Measurements from ENCODE around the gene ANAPC10. TPM values are rescaled to one million over a fixed set of nuclear protein-coding genes. Genes with fewer than 3 reads are reported as not detected.

The ANAPC10 gene
- total RNA-seq, 2 experiments from 2014 or later = 20.2 to 23.2 TPM

- H3K36me3 Mint-ChIP-seq = peaks cover 12% of the 10 kb centered on the region
- DNase-seq (no peak), ATAC-seq (ENCODE audit: low read depth) (peak; percentile 36)
- peaks cover 24% of the 10 kb centered on the region for H3K4me1 Mint-ChIP-seq
- H3K4me3 Mint-ChIP-seq = no peak overlapping the region
- no peaks in the 10 kb centered on the region for H3K27me3 Mint-ChIP-seq
- no peaks in the 10 kb centered on the region for H3K9me3 Mint-ChIP-seq
- H3K27ac Mint-ChIP-seq = peak overlapping the region; percentile 49
- POLR2A ChIA-PET = no interaction called here
Observed at GRCh38 chr4:145056325-145057130, 41.5 kb downstream of the ANAPC10 start.

GRCh38 chr4:145055533-145056257 is 42.3 kb downstream of the ANAPC10 start:
- Mint-ChIP-seq H3K9me3 (no peaks in the 10 kb centered on the region), H3K4me1 (peaks cover 21% of the 10 kb centered on the region), H3K4me3 (no peak overlapping the region), H3K27me3 (no peaks in the 10 kb centered on the region), H3K27ac (no peak overlapping the region), H3K36me3 (peaks cover 17% of the 10 kb centered on the region)
- ATAC-seq (ENCODE audit: low read depth) (no peak), DNase-seq (no peak)
- POLR2A ChIA-PET = no interaction called here

GRCh38 chr4:145049241-145049640 is 48.8 kb downstream of the ANAPC10 start:
- POLR2A ChIA-PET = no interaction called here
- H3K9me3 Mint-ChIP-seq = no peaks in the 10 kb centered on the region
- no peaks in the 10 kb centered on the region for H3K27me3 Mint-ChIP-seq
- no peak overlapping the region for H3K27ac Mint-ChIP-seq
- no peaks in the 10 kb centered on the region for H3K4me1 Mint-ChIP-seq
- ATAC-seq (ENCODE audit: low read depth) = no peak
- H3K36me3 Mint-ChIP-seq = peaks cover 15% of the 10 kb centered on the region
- H3K4me3 Mint-ChIP-seq = no peak overlapping the region
- DNase-seq = no peak

GRCh38 chr4:145048817-145049216 is 49.2 kb downstream of the ANAPC10 start:
- POLR2A ChIA-PET = no interaction called here
- ATAC-seq (ENCODE audit: low read depth) = no peak
- H3K9me3 Mint-ChIP-seq = no peaks in the 10 kb centered on the region

GRCh38 chr4:145047151-145047550 is 50.8 kb downstream of the ANAPC10 start:
- Mint-ChIP-seq H3K27me3 (no peaks in the 10 kb centered on the region), H3K4me1 (no peaks in the 10 kb centered on the region)
- POLR2A ChIA-PET = no interaction called here

More at GRCh38 chr4:145048817-145049216, 49.2 kb downstream of the ANAPC10 start:
- no peak overlapping the region for H3K4me3 Mint-ChIP-seq
- no peak overlapping the region for H3K27ac Mint-ChIP-seq
- peaks cover 17% of the 10 kb centered on the region for H3K36me3 Mint-ChIP-seq
- H3K27me3 Mint-ChIP-seq = no peaks in the 10 kb centered on the region
- DNase-seq = no peak
- H3K4me1 Mint-ChIP-seq = no peaks in the 10 kb centered on the region

GRCh38 chr4:145045180-145045579 is 52.8 kb downstream of the ANAPC10 start:
- no peak overlapping the region for H3K27ac Mint-ChIP-seq
- no peak overlapping the region for H3K4me3 Mint-ChIP-seq
- no peaks in the 10 kb centered on the region for H3K9me3 Mint-ChIP-seq
- POLR2A ChIA-PET = no interaction called here
- ATAC-seq (ENCODE audit: low read depth) = no peak
- H3K27me3 Mint-ChIP-seq = no peaks in the 10 kb centered on the region
- peaks cover 11% of the 10 kb centered on the region for H3K36me3 Mint-ChIP-seq
- DNase-seq = no peak
- peaks cover 1% of the 10 kb centered on the region for H3K4me1 Mint-ChIP-seq

More at GRCh38 chr4:145047151-145047550, 50.8 kb downstream of the ANAPC10 start:
- Mint-ChIP-seq H3K27ac (no peak overlapping the region), H3K9me3 (no peaks in the 10 kb centered on the region), H3K36me3 (peaks cover 17% of the 10 kb centered on the region), H3K4me3 (no peak overlapping the region)
- DNase-seq (no peak), ATAC-seq (ENCODE audit: low read depth) (no peak)

- ATAC-seq (ENCODE audit: low read depth) (no peak), DNase-seq (no peak)
- peaks cover 12% of the 10 kb centered on the region for H3K36me3 Mint-ChIP-seq
- no peak overlapping the region for H3K27ac Mint-ChIP-seq
- H3K4me1 Mint-ChIP-seq = peaks cover 1% of the 10 kb centered on the region
- no peaks in the 10 kb centered on the region for H3K9me3 Mint-ChIP-seq
- no peaks in the 10 kb centered on the region for H3K27me3 Mint-ChIP-seq
- no peak overlapping the region for H3K4me3 Mint-ChIP-seq
- POLR2A ChIA-PET = no interaction called here
Observed at GRCh38 chr4:145044341-145044740, 53.7 kb downstream of the ANAPC10 start.

GRCh38 chr4:145043306-145043705 is 54.7 kb downstream of the ANAPC10 start:
- ATAC-seq (ENCODE audit: low read depth) = no peak
- POLR2A ChIA-PET = no interaction called here

GRCh38 chr4:145042601-145043285 is 55.3 kb downstream of the ANAPC10 start:
- no peak for ATAC-seq (ENCODE audit: low read depth)
- no peak overlapping the region for H3K4me3 Mint-ChIP-seq
- POLR2A ChIA-PET = no interaction called here

More at GRCh38 chr4:145043306-145043705, 54.7 kb downstream of the ANAPC10 start:
- H3K27me3 Mint-ChIP-seq = no peaks in the 10 kb centered on the region
- H3K4me1 Mint-ChIP-seq = peaks cover 1% of the 10 kb centered on the region
- no peak overlapping the region for H3K4me3 Mint-ChIP-seq
- H3K36me3 Mint-ChIP-seq = peaks cover 12% of the 10 kb centered on the region
- no peaks in the 10 kb centered on the region for H3K9me3 Mint-ChIP-seq
- DNase-seq = no peak
- no peak overlapping the region for H3K27ac Mint-ChIP-seq

GRCh38 chr4:145041378-145041777 is 56.6 kb downstream of the ANAPC10 start:
- no peak overlapping the region for H3K4me3 Mint-ChIP-seq
- H3K27ac Mint-ChIP-seq = no peak overlapping the region
- POLR2A ChIA-PET = no interaction called here
- DNase-seq = no peak
- no peak for ATAC-seq (ENCODE audit: low read depth)
- H3K27me3 Mint-ChIP-seq = no peaks in the 10 kb centered on the region
- peaks cover 1% of the 10 kb centered on the region for H3K4me1 Mint-ChIP-seq
- H3K9me3 Mint-ChIP-seq = no peaks in the 10 kb centered on the region
- peaks cover 10% of the 10 kb centered on the region for H3K36me3 Mint-ChIP-seq

More at GRCh38 chr4:145042601-145043285, 55.3 kb downstream of the ANAPC10 start:
- DNase-seq = no peak
- Mint-ChIP-seq H3K4me1 (peaks cover 1% of the 10 kb centered on the region), H3K27ac (no peak overlapping the region), H3K27me3 (no peaks in the 10 kb centered on the region), H3K36me3 (peaks cover 10% of the 10 kb centered on the region), H3K9me3 (no peaks in the 10 kb centered on the region)

- POLR2A ChIA-PET = no interaction called here
- Mint-ChIP-seq H3K27ac (no peak overlapping the region), H3K36me3 (peaks cover 50% of the 10 kb centered on the region), H3K4me3 (no peak overlapping the region), H3K9me3 (peaks cover 8% of the 10 kb centered on the region), H3K4me1 (peaks cover 7% of the 10 kb centered on the region), H3K27me3 (no peaks in the 10 kb centered on the region)
- ATAC-seq (ENCODE audit: low read depth) (no peak), DNase-seq (no peak)
Observed at GRCh38 chr4:145035494-145036136, 62.4 kb downstream of the ANAPC10 start.

- no peaks in the 10 kb centered on the region for H3K27me3 Mint-ChIP-seq
- peaks cover 51% of the 10 kb centered on the region for H3K36me3 Mint-ChIP-seq
- DNase-seq (no peak), ATAC-seq (ENCODE audit: low read depth) (no peak)
- POLR2A ChIA-PET = no interaction called here
- H3K27ac Mint-ChIP-seq = no peak overlapping the region
- H3K4me3 Mint-ChIP-seq = no peak overlapping the region
- peaks cover 7% of the 10 kb centered on the region for H3K4me1 Mint-ChIP-seq
- peaks cover 8% of the 10 kb centered on the region for H3K9me3 Mint-ChIP-seq
Observed at GRCh38 chr4:145034727-145035211, 63.2 kb downstream of the ANAPC10 start.

GRCh38 chr4:145019346-145019745 is 78.7 kb downstream of the ANAPC10 start:
- Mint-ChIP-seq H3K9me3 (peaks cover 17% of the 10 kb centered on the region), H3K36me3 (peaks cover 68% of the 10 kb centered on the region)
- ATAC-seq (ENCODE audit: low read depth) = peak; percentile 56

More at GRCh38 chr4:145019346-145019745, 78.7 kb downstream of the ANAPC10 start:
- H3K27me3 Mint-ChIP-seq = no peaks in the 10 kb centered on the region
- no peak for DNase-seq
- H3K4me1 Mint-ChIP-seq = peaks cover 24% of the 10 kb centered on the region
- H3K27ac Mint-ChIP-seq = peak overlapping the region; percentile 92
- POLR2A ChIA-PET = no interaction called here
- H3K4me3 Mint-ChIP-seq = peak overlapping the region; percentile 74
